Measurements from ENCODE around the gene ARL8A.

Gene ARL8A

GRCh38 chr1:202151045-202151444 is 6.5 kb upstream of the ARL8A start:
- Histone ChIP-seq H3K4me3 (ENCODE audit: low read length) (no peak overlapping the region), H2AK5ac (ENCODE audit: low read length) (no peak overlapping the region), H3K79me1 (ENCODE audit: low read length) (no peaks in the 10 kb centered on the region), H4K5ac (ENCODE audit: low read length) (no peak overlapping the region), H3K4me2 (ENCODE audit: low read length) (no peak overlapping the region), H2BK120ac (ENCODE audit: low read depth, low read length) (no peak overlapping the region), H2BK5ac (ENCODE audit: low read length) (no peak overlapping the region), H3K27me3 (ENCODE audit: insufficient read depth, low read length, poor library complexity) (no peaks in the 10 kb centered on the region), H3K36me3 (ENCODE audit: control insufficient read depth, insufficient read depth, low read length) (no peaks in the 10 kb centered on the region), H3K4ac (ENCODE audit: low read depth, low read length) (no peak overlapping the region), H3K79me2 (ENCODE audit: control insufficient read depth, insufficient read depth, low read length) (no peaks in the 10 kb centered on the region), H3K9ac (ENCODE audit: low read length) (no peak overlapping the region), H3K23ac (ENCODE audit: low read length) (no peak overlapping the region), H3K18ac (ENCODE audit: low read length) (no peak overlapping the region), H3K27ac (ENCODE audit: low read depth, low read length) (no peak overlapping the region), H2BK15ac (replicated peaks; ENCODE audit: low read depth) (no peak overlapping the region), H4K8ac (ENCODE audit: low read depth, low read length) (no peak overlapping the region), H3K56ac (ENCODE audit: low read length) (no peak overlapping the region), H3K4me1 (ENCODE audit: control insufficient read depth, low read depth, low read length) (no peaks in the 10 kb centered on the region)
- WGBS (ENCODE audit: extremely low coverage, insufficient coverage, low lambda C conversion rate) = no CpG with 5 or more reads among the region's 2 CpGs
- DNase-seq = no peak

- Histone ChIP-seq H2BK120ac (ENCODE audit: low read depth, low read length) (no peak overlapping the region), H3K23ac (ENCODE audit: low read length) (no peak overlapping the region), H3K4ac (ENCODE audit: low read depth, low read length) (no peak overlapping the region), H3K27ac (ENCODE audit: low read depth, low read length) (no peak overlapping the region), H3K4me2 (ENCODE audit: low read length) (no peak overlapping the region), H4K5ac (ENCODE audit: low read length) (no peak overlapping the region), H4K8ac (ENCODE audit: low read depth, low read length) (no peak overlapping the region), H3K9ac (ENCODE audit: low read length) (no peak overlapping the region), H3K27me3 (ENCODE audit: insufficient read depth, low read length, poor library complexity) (no peaks in the 10 kb centered on the region), H3K56ac (ENCODE audit: low read length) (no peak overlapping the region), H3K79me2 (ENCODE audit: control insufficient read depth, insufficient read depth, low read length) (no peaks in the 10 kb centered on the region), H3K36me3 (ENCODE audit: control insufficient read depth, insufficient read depth, low read length) (no peaks in the 10 kb centered on the region), H3K4me1 (ENCODE audit: control insufficient read depth, low read depth, low read length) (no peaks in the 10 kb centered on the region), H3K18ac (ENCODE audit: low read length) (no peak overlapping the region), H3K4me3 (ENCODE audit: low read length) (no peak overlapping the region), H2AK5ac (ENCODE audit: low read length) (no peak overlapping the region), H2BK15ac (replicated peaks; ENCODE audit: low read depth) (no peak overlapping the region), H3K79me1 (ENCODE audit: low read length) (no peaks in the 10 kb centered on the region), H2BK5ac (ENCODE audit: low read length) (no peak overlapping the region)
- DNase-seq = no peak
- WGBS (ENCODE audit: extremely low coverage, insufficient coverage, low lambda C conversion rate) = no CpG with 5 or more reads among the region's 8 CpGs
Measured at GRCh38 chr1:202150602-202151001, 6.1 kb upstream of the ARL8A start.

- DNase-seq = no peak
- H3K27me3 ChIP-seq (ENCODE audit: insufficient read depth, low read length, poor library complexity) = no peaks in the 10 kb centered on the region
- H4K5ac ChIP-seq (ENCODE audit: low read length) = no peak overlapping the region
- H2AK5ac ChIP-seq (ENCODE audit: low read length) = no peak overlapping the region
- H3K79me1 ChIP-seq (ENCODE audit: low read length) = no peaks in the 10 kb centered on the region
- no peak overlapping the region for H3K4me3 ChIP-seq (ENCODE audit: low read length)
- no peak overlapping the region for H4K8ac ChIP-seq (ENCODE audit: low read depth, low read length)
- H3K9ac ChIP-seq (ENCODE audit: low read length) = no peak overlapping the region
- WGBS (ENCODE audit: extremely low coverage, insufficient coverage, low lambda C conversion rate) = no CpG with 5 or more reads among the region's 9 CpGs
- H3K18ac ChIP-seq (ENCODE audit: low read length) = no peak overlapping the region
- H2BK15ac ChIP-seq (replicated peaks; ENCODE audit: low read depth) = no peak overlapping the region
- no peaks in the 10 kb centered on the region for H3K79me2 ChIP-seq (ENCODE audit: control insufficient read depth, insufficient read depth, low read length)
- no peak overlapping the region for H2BK120ac ChIP-seq (ENCODE audit: low read depth, low read length)
- H2BK5ac ChIP-seq (ENCODE audit: low read length) = no peak overlapping the region
- H3K4ac ChIP-seq (ENCODE audit: low read depth, low read length) = no peak overlapping the region
- no peak overlapping the region for H3K56ac ChIP-seq (ENCODE audit: low read length)
- H3K27ac ChIP-seq (ENCODE audit: low read depth, low read length) = no peak overlapping the region
- no peaks in the 10 kb centered on the region for H3K4me1 ChIP-seq (ENCODE audit: control insufficient read depth, low read depth, low read length)
- H3K4me2 ChIP-seq (ENCODE audit: low read length) = no peak overlapping the region
- no peak overlapping the region for H3K23ac ChIP-seq (ENCODE audit: low read length)
- H3K36me3 ChIP-seq (ENCODE audit: control insufficient read depth, insufficient read depth, low read length) = no peaks in the 10 kb centered on the region
Measured at GRCh38 chr1:202150187-202150586, 5.7 kb upstream of the ARL8A start.

GRCh38 chr1:202149566-202149965 is 5.0 kb upstream of the ARL8A start:
- H3K18ac ChIP-seq (ENCODE audit: low read length) = no peak overlapping the region
- no peak overlapping the region for H3K56ac ChIP-seq (ENCODE audit: low read length)
- no peaks in the 10 kb centered on the region for H3K27me3 ChIP-seq (ENCODE audit: insufficient read depth, low read length, poor library complexity)

GRCh38 chr1:202148391-202148790 is 3.9 kb upstream of the ARL8A start:
- H2BK15ac ChIP-seq (replicated peaks; ENCODE audit: low read depth) = no peak overlapping the region
- H3K36me3 ChIP-seq (ENCODE audit: control insufficient read depth, insufficient read depth, low read length) = no peaks in the 10 kb centered on the region
- no peaks in the 10 kb centered on the region for H3K27me3 ChIP-seq (ENCODE audit: insufficient read depth, low read length, poor library complexity)
- H2BK120ac ChIP-seq (ENCODE audit: low read depth, low read length) = no peak overlapping the region
- peaks cover 3% of the 10 kb centered on the region for H3K79me1 ChIP-seq (ENCODE audit: low read length)
- no peak overlapping the region for H3K4ac ChIP-seq (ENCODE audit: low read depth, low read length)
- no peak overlapping the region for H4K8ac ChIP-seq (ENCODE audit: low read depth, low read length)
- no peaks in the 10 kb centered on the region for H3K4me1 ChIP-seq (ENCODE audit: control insufficient read depth, low read depth, low read length)
- H2AK5ac ChIP-seq (ENCODE audit: low read length) = no peak overlapping the region
- DNase-seq = no peak
- no peak overlapping the region for H2BK5ac ChIP-seq (ENCODE audit: low read length)
- no peak overlapping the region for H3K4me2 ChIP-seq (ENCODE audit: low read length)
- peaks cover 3% of the 10 kb centered on the region for H3K79me2 ChIP-seq (ENCODE audit: control insufficient read depth, insufficient read depth, low read length)
- H3K27ac ChIP-seq (ENCODE audit: low read depth, low read length) = no peak overlapping the region
- no CpG with 5 or more reads among the region's 4 CpGs for WGBS (ENCODE audit: extremely low coverage, insufficient coverage, low lambda C conversion rate)
- H3K9ac ChIP-seq (ENCODE audit: low read length) = no peak overlapping the region
- H3K4me3 ChIP-seq (ENCODE audit: low read length) = no peak overlapping the region
- H3K23ac ChIP-seq (ENCODE audit: low read length) = no peak overlapping the region
- H3K56ac ChIP-seq (ENCODE audit: low read length) = no peak overlapping the region
- no peak overlapping the region for H3K18ac ChIP-seq (ENCODE audit: low read length)
- H4K5ac ChIP-seq (ENCODE audit: low read length) = no peak overlapping the region

More at GRCh38 chr1:202149566-202149965, 5.0 kb upstream of the ARL8A start:
- Histone ChIP-seq H3K4me1 (ENCODE audit: control insufficient read depth, low read depth, low read length) (no peaks in the 10 kb centered on the region), H3K4me3 (ENCODE audit: low read length) (no peak overlapping the region), H2BK15ac (replicated peaks; ENCODE audit: low read depth) (no peak overlapping the region), H3K79me1 (ENCODE audit: low read length) (no peaks in the 10 kb centered on the region), H3K79me2 (ENCODE audit: control insufficient read depth, insufficient read depth, low read length) (no peaks in the 10 kb centered on the region), H3K23ac (ENCODE audit: low read length) (no peak overlapping the region), H2AK5ac (ENCODE audit: low read length) (no peak overlapping the region), H2BK5ac (ENCODE audit: low read length) (no peak overlapping the region), H4K5ac (ENCODE audit: low read length) (no peak overlapping the region), H4K8ac (ENCODE audit: low read depth, low read length) (no peak overlapping the region), H3K4me2 (ENCODE audit: low read length) (no peak overlapping the region), H3K9ac (ENCODE audit: low read length) (no peak overlapping the region), H3K36me3 (ENCODE audit: control insufficient read depth, insufficient read depth, low read length) (no peaks in the 10 kb centered on the region), H3K4ac (ENCODE audit: low read depth, low read length) (no peak overlapping the region), H2BK120ac (ENCODE audit: low read depth, low read length) (no peak overlapping the region), H3K27ac (ENCODE audit: low read depth, low read length) (no peak overlapping the region)
- no peak for DNase-seq
- WGBS (ENCODE audit: extremely low coverage, insufficient coverage, low lambda C conversion rate) = no CpG with 5 or more reads among the region's 4 CpGs

GRCh38 chr1:202146993-202147392 is 2.5 kb upstream of the ARL8A start:
- peaks cover 2% of the 10 kb centered on the region for H3K4me1 ChIP-seq (ENCODE audit: control insufficient read depth, low read depth, low read length)
- H3K36me3 ChIP-seq (ENCODE audit: control insufficient read depth, insufficient read depth, low read length) = no peaks in the 10 kb centered on the region
- no peak overlapping the region for H3K27ac ChIP-seq (ENCODE audit: low read depth, low read length)
- no peak for DNase-seq
- H2BK5ac ChIP-seq (ENCODE audit: low read length) = no peak overlapping the region
- no peak overlapping the region for H3K23ac ChIP-seq (ENCODE audit: low read length)
- no peak overlapping the region for H3K56ac ChIP-seq (ENCODE audit: low read length)
- H4K8ac ChIP-seq (ENCODE audit: low read depth, low read length) = no peak overlapping the region
- no peak overlapping the region for H3K4me3 ChIP-seq (ENCODE audit: low read length)
- H3K79me1 ChIP-seq (ENCODE audit: low read length) = peaks cover 11% of the 10 kb centered on the region
- H3K9ac ChIP-seq (ENCODE audit: low read length) = no peak overlapping the region
- no CpG with 5 or more reads among the region's 3 CpGs for WGBS (ENCODE audit: extremely low coverage, insufficient coverage, low lambda C conversion rate)
- no peak overlapping the region for H2AK5ac ChIP-seq (ENCODE audit: low read length)
- peaks cover 17% of the 10 kb centered on the region for H3K79me2 ChIP-seq (ENCODE audit: control insufficient read depth, insufficient read depth, low read length)
- H3K4me2 ChIP-seq (ENCODE audit: low read length) = no peak overlapping the region
- no peak overlapping the region for H3K4ac ChIP-seq (ENCODE audit: low read depth, low read length)
- no peaks in the 10 kb centered on the region for H3K27me3 ChIP-seq (ENCODE audit: insufficient read depth, low read length, poor library complexity)
- no peak overlapping the region for H3K18ac ChIP-seq (ENCODE audit: low read length)
- no peak overlapping the region for H2BK15ac ChIP-seq (replicated peaks; ENCODE audit: low read depth)
- H4K5ac ChIP-seq (ENCODE audit: low read length) = no peak overlapping the region
- H2BK120ac ChIP-seq (ENCODE audit: low read depth, low read length) = no peak overlapping the region

All from mesendoderm (in vitro differentiated cells).